HCT116 (cell line): ENCODE data around the gene ATP6V0A1. TPM values are rescaled to one million over a fixed set of nuclear protein-coding genes. Genes with fewer than 3 reads are reported as not detected.

Source experiments
- ATAC-seq: fragments of 200-7000 bp; cut with Tn5 transposase; 2 replicates; pipeline ENCODE4 v1.9.1; 2020; ENCODE audit warnings: mild to moderate bottlenecking, moderate library complexity
- BruUV-seq: library from RNA; stranded (reverse); fragments of 400-500 nt; replicated peaks from 2 replicates; lab custom pipeline; 2021; lab: Mats Ljungman, UMichigan
- CTCF ChIA-PET: fragments of 300-600 bp; sonication (Branson Sonifier 250); formaldehyde crosslinking; loops from one replicate; lab custom pipeline; 2021; ENCODE audit warnings: antibody characterized with exemption; lab: Charles Lee
- POLR2A ChIA-PET: fragments of 300-600, 350-600 bp; sonication (Branson Sonifier 250); formaldehyde crosslinking; loops from one replicate; lab custom pipeline; 2021; ENCODE audit warnings: antibody characterized with exemption; lab: Charles Lee
- RAD21 ChIA-PET, 2 experiments: fragments of 300-600 bp; sonication (Branson Sonifier 250); formaldehyde crosslinking; loops; one replicate each; lab custom pipeline; 2023; ENCODE audit warnings: low total read pairs in 2 of 2; ENCODE audit not compliant: uncharacterized antibody in 2 of 2, unreplicated experiment in 2 of 2, low non-redundant PET in 1 of 2; lab: Charles Lee
- DNase-seq: peaks from one replicate; pipeline ENCODE4 v3.0.0-alpha.2; 2010; ENCODE audit warnings: low read depth, low spot score
- H2AFZ ChIP-seq: fragments of 200-600 bp; shearing (Covaris generic), sonication (generic); 2 replicates; pipeline ENCODE4 v1.6.1; 2017; ENCODE audit warnings: low read depth, mixed run types, mixed read lengths, antibody characterized with exemption, low read length; ENCODE audit not compliant: poor library complexity, severe bottlenecking
- H3K27ac ChIP-seq: 2 replicates; pipeline ENCODE4 v1.5.1; 2012; ENCODE audit warnings: low read depth, low read length
- H3K27me3 ChIP-seq: fragments of 200-600 bp; sonication (generic); 2 replicates; pipeline ENCODE4 v1.6.1; 2016; ENCODE audit warnings: mixed run types, low read length, mixed read lengths; ENCODE audit not compliant: insufficient read depth
- H3K36me3 ChIP-seq, 2 experiments: fragments of 200-500 bp in 1 of 2; fragments of 200-600 bp in 1 of 2; sonication (Bioruptor generic) in 1 of 2; sonication (generic) in 1 of 2; 2 replicates each; pipeline versions ENCODE4 v1.5.1 to v1.6.1; 2014 to 2016; ENCODE audit warnings: low read length in 2 of 2, inconsistent platforms in 1 of 2, mixed read lengths in 1 of 2, mixed run types in 1 of 2; ENCODE audit not compliant: insufficient read depth in 2 of 2, control insufficient read depth in 1 of 2
- H3K4me1 ChIP-seq, 2 experiments: fragments of 200-600 bp in 1 of 2; sonication (generic) in 1 of 2; 2 replicates each; pipeline versions ENCODE4 v1.5.1 to v1.6.1; 2012 to 2017; ENCODE audit warnings: low read length in 2 of 2, inconsistent platforms in 1 of 2, mild to moderate bottlenecking in 1 of 2, mixed read lengths in 1 of 2, mixed run types in 1 of 2, moderate library complexity in 1 of 2; ENCODE audit not compliant: insufficient read depth in 2 of 2, control insufficient read depth in 1 of 2
- H3K4me2 ChIP-seq: fragments of 200-600 bp; sonication (generic); 2 replicates; pipeline ENCODE4 v1.6.1; 2017; ENCODE audit warnings: mixed run types, low read length, mixed read lengths
- H3K4me3 ChIP-seq, 2 experiments: fragments of 200-600 bp in 1 of 2; sonication (generic) in 1 of 2; replicated peaks in 1 of 2; 2 replicates each; pipeline ENCODE4 v1.5.1; 2011 to 2016; ENCODE audit warnings: low read length in 2 of 2, control low read depth in 1 of 2, low read depth in 1 of 2, mild to moderate bottlenecking in 1 of 2, mixed read lengths in 1 of 2, mixed run types in 1 of 2
- H3K79me2 ChIP-seq: fragments of 200-600 bp; sonication (generic); 2 replicates; pipeline ENCODE4 v1.6.1; 2017; ENCODE audit warnings: mild to moderate bottlenecking, mixed run types, low read length, moderate library complexity, mixed read lengths; ENCODE audit not compliant: insufficient read depth
- H3K9ac ChIP-seq: fragments of 200-600 bp; sonication (generic); 2 replicates; pipeline ENCODE4 v1.6.1; 2016; ENCODE audit warnings: low read length, mixed read lengths
- H3K9me2 ChIP-seq: fragments of 200-600 bp; sonication (generic), shearing (Covaris generic); 2 replicates; pipeline ENCODE4 v1.6.1; 2017; ENCODE audit warnings: mixed run types, mild to moderate bottlenecking, moderate library complexity; ENCODE audit not compliant: insufficient read depth
- H3K9me3 ChIP-seq, 2 experiments: fragments of 200-500 bp in 1 of 2; fragments of 200-600 bp in 1 of 2; sonication (Bioruptor generic) in 1 of 2; sonication (generic) in 1 of 2; 2 replicates each; pipeline ENCODE4 v1.6.1; 2014 to 2017; ENCODE audit warnings: low read length in 2 of 2, mixed read lengths in 2 of 2, inconsistent platforms in 1 of 2, low read depth in 1 of 2, mild to moderate bottlenecking in 1 of 2, mixed run types in 1 of 2, moderate library complexity in 1 of 2; ENCODE audit not compliant: control insufficient read depth in 1 of 2, insufficient read depth in 1 of 2
- H4K20me1 ChIP-seq: fragments of 200-600 bp; sonication (generic), shearing (Covaris generic); 2 replicates; pipeline ENCODE4 v1.6.1; 2017; ENCODE audit warnings: mixed run types, mild to moderate bottlenecking, moderate library complexity; ENCODE audit not compliant: insufficient read depth
- CEBPB ChIP-seq: IDR thresholded peaks from 2 replicates; pipeline ENCODE4 v1.6.1; 2012; ENCODE audit warnings: low read depth
- CTCF ChIP-seq, 3 experiments: fragments of 200-600 bp in 1 of 3; sonication (generic) in 1 of 3; IDR thresholded peaks in 2 of 3; conservative IDR thresholded peaks in 1 of 3; 2 replicates each; pipeline ENCODE4 v1.5.1; 2012 to 2017; ENCODE audit warnings: low read depth in 2 of 3, low read length in 2 of 3, antibody characterized with exemption in 1 of 3, borderline replicate concordance in 1 of 3, control low read depth in 1 of 3, mild to moderate bottlenecking in 1 of 3, mixed read lengths in 1 of 3, mixed run types in 1 of 3, moderate library complexity in 1 of 3; ENCODE audit not compliant: insufficient read depth in 1 of 3
- EGR1 ChIP-seq: IDR thresholded peaks from 2 replicates; pipeline ENCODE4 v1.6.1; 2012; ENCODE audit warnings: low read depth
- ELF1 ChIP-seq: IDR thresholded peaks from 2 replicates; pipeline ENCODE4 v1.6.1; 2012; ENCODE audit warnings: low read depth, borderline replicate concordance
- EZH2 ChIP-seq: fragments of 200-600 bp; sonication (generic); IDR thresholded peaks from 2 replicates; pipeline ENCODE4 v1.6.1; 2017; ENCODE audit warnings: antibody characterized with exemption, mixed run types
- EZH2phosphoT487 ChIP-seq: fragments of 200-600 bp; IDR thresholded peaks from 2 replicates; pipeline ENCODE4 v1.6.1; 2018; ENCODE audit warnings: antibody characterized with exemption, borderline replicate concordance
- FOSL1 ChIP-seq: IDR thresholded peaks from 2 replicates; pipeline ENCODE4 v1.6.1; 2012; ENCODE audit warnings: low read depth
- JUND ChIP-seq: IDR thresholded peaks from 2 replicates; pipeline ENCODE4 v1.6.1; 2012
- RAD21 ChIP-seq: IDR thresholded peaks from 2 replicates; pipeline ENCODE4 v1.6.1; 2012; ENCODE audit warnings: low read depth, mild to moderate bottlenecking
- REST ChIP-seq: IDR thresholded peaks from 2 replicates; pipeline ENCODE4 v1.6.1; 2012; ENCODE audit warnings: low read depth
- SIN3A ChIP-seq: IDR thresholded peaks from 2 replicates; pipeline ENCODE4 v1.6.1; 2012; ENCODE audit warnings: low read depth
- SP1 ChIP-seq: IDR thresholded peaks from 2 replicates; pipeline ENCODE4 v1.6.1; 2012; ENCODE audit warnings: low read depth
- SRF ChIP-seq: IDR thresholded peaks from 2 replicates; pipeline ENCODE4 v1.6.1; 2012; ENCODE audit warnings: low read depth
- TCF7L2 ChIP-seq: IDR thresholded peaks from 2 replicates; pipeline ENCODE4 v1.7.0; 2011; ENCODE audit warnings: borderline replicate concordance, inconsistent platforms; ENCODE audit not compliant: insufficient read depth, insufficient read length; ENCODE audit errors: extremely low read depth
- YY1 ChIP-seq: IDR thresholded peaks from 2 replicates; pipeline ENCODE4 v1.6.1; 2011; ENCODE audit warnings: low read length, low read depth, moderate library complexity, mild to moderate bottlenecking; ENCODE audit not compliant: insufficient replicate concordance; ENCODE audit errors: extremely low read depth
- ZNF274 ChIP-seq: fragments of 200-500 bp; sonication (Bioruptor generic); IDR thresholded peaks from 2 replicates; pipeline ENCODE4 v1.6.1; 2014; ENCODE audit warnings: mild to moderate bottlenecking, low read depth, low read length, inconsistent platforms
- intact Hi-C: fragments of 100-400 bp; cut with micrococcal nuclease; formaldehyde crosslinking; loops from 2 replicates; pipeline ENCODE4 v1.10.0; 2022
- total RNA-seq: library from RNA; stranded (reverse); gene quantifications from one replicate; pipeline ENCODE4 v1.2.1, GENCODE V29; 2021; ENCODE audit not compliant: unreplicated experiment

ATP6V0A1 gene
- total RNA-seq, 1 experiment from 2014 or later, result 65.2 TPM

GRCh38 chr17:42484304-42484703, 25.6 kb downstream of the ATP6V0A1 start:
- TF ChIP-seq FOSL1 (no peak), REST (no peak), RAD21 (no peak), CEBPB (no peak), SP1 (no peak), EGR1 (no peak), SIN3A (no peak), ZNF274 (no peak), CTCF (IDR thresholded peaks at IDR 0.05 in 2 of 3, conservative IDR thresholded peaks at IDR 0.05 in 1 of 3; ENCODE audit: borderline replicate concordance in 1 of 3, insufficient read depth in 1 of 3, low read depth in 2 of 3, low read length in 2 of 3) (no peak), EZH2phosphoT487 (no peak), EZH2 (no peak), SRF (no peak), ELF1 (no peak), YY1 (no peak), JUND (no peak), TCF7L2 (no peak)
- DNase-seq (no peak), ATAC-seq (no peak)
- intact Hi-C loops, result no loop called here
- Histone ChIP-seq H3K27ac (no peak overlapping the region), H3K9ac (no peak overlapping the region), H3K79me2 (no peaks in the 10 kb centered on the region), H3K9me2 (no peaks in the 10 kb centered on the region), H4K20me1 (no peaks in the 10 kb centered on the region), H3K36me3 (peaks cover 32 to 58% of the 10 kb centered on the region in 2 experiments), H3K9me3 (no peaks in the 10 kb centered on the region), H2AFZ (no peak overlapping the region), H3K4me3 (no peak overlapping the region), H3K4me2 (no peak overlapping the region), H3K4me1 (no peaks in the 10 kb centered on the region), H3K27me3 (no peaks in the 10 kb centered on the region)
- POLR2A ChIA-PET, result no interaction called here
- RAD21 ChIA-PET, result no interaction called here
- no TSS peak for BruUV-seq
- CTCF ChIA-PET, result no interaction called here
